K562 (cell line): ENCODE measurements around the gene INCA1. TPM values are rescaled to one million over a fixed set of nuclear protein-coding genes. Genes with fewer than 3 reads are reported as not detected.

Source experiments
- ATAC-seq: fragments of 200-7000 bp; cut with Tn5 transposase; 3 replicates; pipeline ENCODE4 v1.9.1; 2020; ENCODE audit warnings: moderate library complexity
- BruUV-seq: library from RNA; stranded (reverse); fragments of 400-500 nt; replicated peaks from 2 replicates; lab custom pipeline; 2021; lab: Mats Ljungman, UMichigan
- CTCF ChIA-PET: fragments of 300-600 bp; formaldehyde crosslinking; extraction: SDS; loops from one replicate; lab custom pipeline; 2021; ENCODE audit warnings: low intra/inter-chr PET ratio; lab: Yijun Ruan, JAX
- POLR2A ChIA-PET: fragments of 300-600, 350-650 bp; sonication (Branson Sonifier 250); formaldehyde crosslinking; extraction: SDS; loops from one replicate; lab custom pipeline; 2021; ENCODE audit warnings: antibody characterized with exemption, inconsistent platforms; lab: Yijun Ruan, JAX
- DNase-seq, 4 experiments: peaks; one replicate each; pipeline versions ENCODE4 v3.0.0 to v3.0.0-alpha.2; 2011 to 2018; ENCODE audit warnings: low spot score in 3 of 4, mixed read lengths in 3 of 4; ENCODE audit errors: extremely low read depth in 1 of 4
- FAIRE-seq: peaks from 2 replicates; lab custom pipeline; 2011; peaks lifted over from hg19 to GRCh38; lab: Jason Lieb, UNC
- H2AFZ ChIP-seq: 2 replicates; pipeline ENCODE4 v1.6.0; 2011; ENCODE audit warnings: low read depth, low read length, control low read depth, inconsistent platforms
- H3K27ac ChIP-seq: fragments of 200-600 bp; 3 replicates; pipeline ENCODE4 v1.8.0; 2011; ENCODE audit warnings: low read depth, mild to moderate bottlenecking, control low read depth, inconsistent platforms, low read length, moderate library complexity, mixed read lengths; ENCODE audit errors: extremely low read depth
- H3K27me3 ChIP-seq, 2 experiments: fragments of 300-600 bp in 1 of 2; 2 replicates in 1 of 2; 3 replicates in 1 of 2; pipeline versions ENCODE4 v1.6.0 to v1.8.0; 2011; ENCODE audit warnings: inconsistent platforms in 2 of 2, low read length in 2 of 2, mild to moderate bottlenecking in 1 of 2, mixed read lengths in 1 of 2, moderate library complexity in 1 of 2; ENCODE audit not compliant: control insufficient read depth in 2 of 2, insufficient read depth in 2 of 2
- H3K36me3 ChIP-seq: fragments of 300-600 bp; 3 replicates; pipeline ENCODE4 v1.8.0; 2011; ENCODE audit warnings: mild to moderate bottlenecking, low read length, inconsistent platforms; ENCODE audit not compliant: control insufficient read depth, insufficient read depth
- H3K4me1 ChIP-seq, 2 experiments: fragments of 200-600 bp in 1 of 2; replicated peaks in 1 of 2; 2 replicates in 1 of 2; 3 replicates in 1 of 2; pipeline versions ENCODE4 v1.5.1 to v1.8.0; 2011; ENCODE audit warnings: inconsistent platforms in 2 of 2, low read length in 2 of 2, mild to moderate bottlenecking in 1 of 2, mixed read lengths in 1 of 2, moderate library complexity in 1 of 2; ENCODE audit not compliant: control insufficient read depth in 2 of 2, insufficient read depth in 2 of 2
- H3K4me2 ChIP-seq: 2 replicates; pipeline ENCODE4 v1.6.1; 2011; ENCODE audit warnings: low read length, control low read depth, inconsistent platforms, mixed read lengths; ENCODE audit not compliant: insufficient read depth
- H3K4me3 ChIP-seq: fragments of 200-600 bp; sonication (generic), shearing (Covaris generic); 2 replicates; pipeline ENCODE4 v1.5.1; 2016; ENCODE audit warnings: control low read depth, inconsistent platforms
- H3K79me2 ChIP-seq: fragments of 200-600 bp; 3 replicates; pipeline ENCODE4 v1.8.0; 2011; ENCODE audit warnings: low read length, inconsistent platforms; ENCODE audit not compliant: control insufficient read depth, insufficient read depth
- H3K9ac ChIP-seq, 2 experiments: 2 replicates each; pipeline versions ENCODE4 v1.6.0 to v1.6.1; 2011; ENCODE audit warnings: low read depth in 2 of 2, low read length in 2 of 2, control low read depth in 1 of 2, inconsistent platforms in 1 of 2, mild to moderate bottlenecking in 1 of 2, mixed read lengths in 1 of 2; ENCODE audit not compliant: insufficient read depth in 1 of 2
- H3K9me1 ChIP-seq: one replicate; pipeline ENCODE4 v1.6.0; 2011; ENCODE audit warnings: inconsistent platforms, mild to moderate bottlenecking, low read length, moderate library complexity; ENCODE audit not compliant: control insufficient read depth, insufficient read depth
- H3K9me3 ChIP-seq: replicated peaks from 2 replicates; pipeline ENCODE4 v1.5.1; 2011; ENCODE audit warnings: low read depth, low read length, inconsistent platforms; ENCODE audit not compliant: control insufficient read depth, insufficient read depth
- H4K20me1 ChIP-seq: replicated peaks from 2 replicates; pipeline ENCODE4 v1.6.1; 2011; ENCODE audit warnings: low read length, inconsistent platforms, mixed read lengths; ENCODE audit not compliant: control insufficient read depth, insufficient read depth
- ELK1 ChIP-seq: sonication (generic); formaldehyde crosslinking; IDR thresholded peaks from 2 replicates; pipeline ENCODE4 v1.8.1; 2022; ENCODE audit warnings: missing genetic modification reagents
- FOXJ3 ChIP-seq: sonication (generic); formaldehyde crosslinking; IDR thresholded peaks from 2 replicates; pipeline ENCODE4 v1.4.0; 2020; ENCODE audit warnings: mild to moderate bottlenecking, missing genetic modification reagents
- NFIC ChIP-seq: fragments of 450-650 bp; IDR thresholded peaks from 2 replicates; pipeline ENCODE4 v1.6.1; 2017; ENCODE audit warnings: mild to moderate bottlenecking, inconsistent platforms
- POU5F1 ChIP-seq: fragments of 150-350 bp; IDR thresholded peaks from 2 replicates; pipeline ENCODE4 v1.6.1; 2014; ENCODE audit warnings: borderline replicate concordance, low read length, low read depth, mild to moderate bottlenecking; ENCODE audit not compliant: partially characterized antibody
- ZNF124 ChIP-seq: sonication (generic); formaldehyde crosslinking; IDR thresholded peaks from 2 replicates; pipeline ENCODE4 v1.8.1; 2022; ENCODE audit warnings: missing genetic modification reagents
- WGBS: fragments of 100-300 bp; shearing (Covaris generic); methylation state at CpG from one replicate; pipeline ENCODE4 v1.1.6; 2016; ENCODE audit warnings: low coverage, mixed read lengths; ENCODE audit not compliant: insufficient coverage; ENCODE audit errors: missing lambda C conversion rate; 5-methylcytosine and 5-hydroxymethylcytosine counted together
- in situ Hi-C: fragments of 300-500 bp; cut with MboI; formaldehyde crosslinking; loops from 4 replicates; pipeline ENCODE4 v1.15.0; 2018; ENCODE audit warnings: inconsistent platforms, mixed read lengths
- intact Hi-C: fragments of 100-400 bp; cut with micrococcal nuclease; formaldehyde crosslinking; loops from 2 replicates; pipeline ENCODE4 v1.14.2; 2022
- polyA plus RNA-seq, 8 experiments: library from polyadenylated mRNA; depleted of rRNA in 4 of 8; stranded (reverse) in 5 of 8; unstranded in 3 of 8; fragments of >200 nt; fragmentation: Nextera tagmentation in 2 of 8; fragmentation: Illumina TruSeq in 1 of 8; extraction: Ambion mirVana in 2 of 8; extraction: Trizol in 1 of 8; gene quantifications; 2 replicates each; pipeline versions ENCODE4 v1.2.1 to v1.2.3, GENCODE V29; 2011 to 2014; ENCODE audit warnings: inconsistent platforms in 1 of 8, missing spikeins in 1 of 8
- total RNA-seq, 7 experiments: library from RNA; depleted of rRNA in 6 of 7; stranded (reverse); fragments of >200 nt in 6 of 7; fragmentation: Illumina TruSeq in 2 of 7; extraction: Trizol in 2 of 7; gene quantifications; 2 replicates each; pipeline versions ENCODE4 v1.2.1 to v1.2.3, GENCODE V29; 2011 to 2021; ENCODE audit warnings: low replicate concordance in 1 of 7

INCA1 gene
- total and polyA plus RNA-seq, 9 of the 15 experiments (the other 6 are each of a cell fraction or from before 2014, with no cell fraction given), result 0.08 to 0.50 (median 0.13) TPM; not detected in 4

GRCh38 chr17:5045496-5045895, 48.2 kb upstream of the INCA1 start (continued):
- TF ChIP-seq FOXJ3 (CRISPR knock-in tag), result no peak
- no peak for TF ChIP-seq ELK1 (CRISPR knock-in tag)

- Histone ChIP-seq H3K4me1 (peaks cover 0 to 4% of the 10 kb centered on the region in 2 experiments; a peak in 2 of 5 replicates), H3K9me3 (no peaks in the 10 kb centered on the region), H2AFZ (no peak overlapping the region), H3K4me2 (no peak overlapping the region), H3K79me2 (no peaks in the 10 kb centered on the region), H3K27me3 (peaks cover 0 to 4% of the 10 kb centered on the region in 2 experiments; a peak in 1 of 5 replicates), H3K4me3 (no peak overlapping the region), H3K9me1 (no peaks in the 10 kb centered on the region), H4K20me1 (no peaks in the 10 kb centered on the region), H3K9ac (no peak overlapping the region), H3K27ac (no peak overlapping the region), H3K36me3 (no peaks in the 10 kb centered on the region)
- intact Hi-C loops, result no loop called here
- ATAC-seq (no peak), FAIRE-seq (no peak), DNase-seq (no peak)
- in situ Hi-C loops, result no loop called here
- CTCF ChIA-PET, result no interaction called here
- no TSS peak for BruUV-seq
- TF ChIP-seq ZNF124 (CRISPR knock-in tag) (no peak), NFIC (peak; percentile 63), POU5F1 (no peak)
- POLR2A ChIA-PET, result no interaction called here
- WGBS, result 8% methylated on average over 5 of the region's 5 CpGs
These were observed 47.3 kb upstream of the INCA1 start for GRCh38 chr17:5044630-5045029.
